Common myeloid progenitor, CD34-positive (primary cell): ENCODE measurements around the gene DPH1.
A peak's percentile ranks its signal among the peaks of the same experiment; 100 is the strongest.

Source experiments
- CTCF ChIA-PET: fragments of 350-600 bp; sonication (Branson Sonifier 250); formaldehyde crosslinking; loops from one replicate; lab custom pipeline; 2021; ENCODE audit warnings: antibody characterized with exemption; lab: Charles Lee
- POLR2A ChIA-PET: fragments of 350-600 bp; sonication (Branson Sonifier 250); formaldehyde crosslinking; loops from one replicate; lab custom pipeline; 2021; ENCODE audit warnings: antibody characterized with exemption; lab: Charles Lee
- DNase-seq, 3 donors: peaks; one replicate each; pipeline versions ENCODE4 v3.0.0 to v3.0.0-alpha.2; 2013
- H3K27ac ChIP-seq, 2 experiments: 1 replicate in 1 of 2; 2 replicates in 1 of 2; pipeline ENCODE4 v1.7.0; 2013; ENCODE audit warnings: inconsistent platforms in 2 of 2, low read length in 2 of 2, mild to moderate bottlenecking in 2 of 2, low read depth in 1 of 2, moderate library complexity in 1 of 2; ENCODE audit not compliant: severe bottlenecking in 2 of 2, insufficient read depth in 1 of 2, poor library complexity in 1 of 2
- H3K27me3 ChIP-seq, 5 experiments: replicated peaks in 2 of 5; 1 replicate in 3 of 5; 2 replicates in 2 of 5; pipeline versions ENCODE4 v1.6.1 to v1.7.0; 2013; ENCODE audit warnings: low read length in 4 of 5, mild to moderate bottlenecking in 2 of 5, moderate library complexity in 2 of 5, inconsistent platforms in 1 of 5; ENCODE audit not compliant: insufficient read depth in 5 of 5, control insufficient read depth in 4 of 5
- H3K36me3 ChIP-seq, 4 experiments: 1 replicate in 2 of 4; 2 replicates in 2 of 4; pipeline versions ENCODE4 v1.6.1 to v1.7.0; 2013; ENCODE audit warnings: low read length in 3 of 4, control low read depth in 1 of 4, mild to moderate bottlenecking in 1 of 4; ENCODE audit not compliant: control insufficient read depth in 4 of 4, insufficient read depth in 4 of 4
- H3K4me1 ChIP-seq, 4 experiments: 1 replicate in 3 of 4; 2 replicates in 1 of 4; pipeline versions ENCODE4 v1.6.1 to v1.7.1; 2013; ENCODE audit warnings: low read length in 3 of 4, mild to moderate bottlenecking in 3 of 4, control low read depth in 1 of 4, inconsistent platforms in 1 of 4, moderate library complexity in 1 of 4; ENCODE audit not compliant: control insufficient read depth in 4 of 4, insufficient read depth in 4 of 4; ENCODE audit errors: control extremely low read depth in 1 of 4
- H3K4me3 ChIP-seq, 7 experiments: 1 replicate in 4 of 7; 2 replicates in 3 of 7; pipeline versions ENCODE4 v1.5.1 to v1.7.0; 2013; ENCODE audit warnings: mild to moderate bottlenecking in 7 of 7, low read length in 6 of 7, moderate library complexity in 6 of 7, inconsistent platforms in 2 of 7, low read depth in 2 of 7, control low read depth in 1 of 7; ENCODE audit not compliant: insufficient read depth in 4 of 7, control insufficient read depth in 1 of 7; ENCODE audit errors: extremely low read depth in 1 of 7
- H3K9me3 ChIP-seq, 5 experiments: 1 replicate in 4 of 5; 2 replicates in 1 of 5; pipeline versions ENCODE4 v1.6.1 to v1.7.1; 2013; ENCODE audit warnings: low read length in 4 of 5, mild to moderate bottlenecking in 2 of 5, inconsistent platforms in 1 of 5, low read depth in 1 of 5, moderate library complexity in 1 of 5; ENCODE audit not compliant: control insufficient read depth in 4 of 5, insufficient read depth in 2 of 5; ENCODE audit errors: control extremely low read depth in 1 of 5
- WGBS: methylation state at CpG from one replicate; pipeline ENCODE4 v1.1.5; 2013; ENCODE audit not compliant: insufficient coverage; 5-methylcytosine and 5-hydroxymethylcytosine counted together

Gene DPH1

DNA sequence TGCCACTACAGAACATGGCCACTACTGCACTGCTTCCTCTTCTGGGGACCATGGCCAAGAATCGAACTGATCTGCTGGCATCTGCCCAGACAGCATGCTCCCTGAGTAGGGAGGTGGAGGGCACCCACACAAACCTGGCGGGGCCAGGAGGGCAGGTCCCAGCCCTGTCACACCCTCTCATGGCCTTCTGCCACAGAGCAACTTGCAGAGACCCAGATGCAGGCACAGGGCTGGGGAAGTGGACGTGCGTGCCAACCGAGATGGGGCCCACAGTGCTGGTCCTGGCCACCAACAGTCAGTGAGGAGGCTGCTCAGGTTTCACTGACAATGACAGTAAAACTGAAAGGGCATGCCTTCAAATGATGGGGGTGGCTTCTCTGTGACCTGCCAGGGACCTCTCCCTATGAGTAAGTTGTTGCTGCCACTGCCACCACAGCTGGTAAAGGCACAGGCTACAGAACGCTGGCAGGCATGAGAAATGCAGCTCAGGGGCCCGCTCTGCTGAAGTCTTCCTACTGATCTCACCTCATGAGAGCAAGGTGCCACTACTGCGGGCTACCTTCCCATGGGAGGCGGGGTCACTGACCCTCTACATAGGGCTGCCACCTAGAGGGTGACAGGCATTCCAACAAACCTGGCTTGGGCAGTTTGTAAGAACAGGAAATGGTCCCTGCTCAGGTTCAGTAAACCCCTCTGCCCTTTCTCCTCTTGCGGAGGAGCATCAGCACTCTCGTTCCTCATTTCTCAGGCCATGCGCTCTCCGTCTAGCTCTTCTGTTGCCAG lies 40.5 kb downstream of the DPH1 start:
- CTCF ChIA-PET = interaction anchor here (0.6 to 3.2 kb wide), 7 partner anchors 12 to 174 kb away, joined by 3 to 14 read pairs (median 3); no protein-coding TSS in a partner anchor
- 93% methylated on average over 10 of the region's 13 CpGs for WGBS
- no peaks in the 10 kb centered on the region for H3K9me3 ChIP-seq
- H3K4me1 ChIP-seq = peaks cover under 1 to 42% (median 17%) of the 10 kb centered on the region in 4 experiments
- POLR2A ChIA-PET = no interaction called here
- no peaks in the 10 kb centered on the region for H3K27me3 ChIP-seq
- H3K36me3 ChIP-seq = peaks cover 0 to 33% (median 15%) of the 10 kb centered on the region in 4 experiments
- H3K4me3 ChIP-seq = no peak overlapping the region
- peak overlapping the region in 1 of 2 experiments; percentile 15 for H3K27ac ChIP-seq
- DNase-seq = no peak

DNA sequence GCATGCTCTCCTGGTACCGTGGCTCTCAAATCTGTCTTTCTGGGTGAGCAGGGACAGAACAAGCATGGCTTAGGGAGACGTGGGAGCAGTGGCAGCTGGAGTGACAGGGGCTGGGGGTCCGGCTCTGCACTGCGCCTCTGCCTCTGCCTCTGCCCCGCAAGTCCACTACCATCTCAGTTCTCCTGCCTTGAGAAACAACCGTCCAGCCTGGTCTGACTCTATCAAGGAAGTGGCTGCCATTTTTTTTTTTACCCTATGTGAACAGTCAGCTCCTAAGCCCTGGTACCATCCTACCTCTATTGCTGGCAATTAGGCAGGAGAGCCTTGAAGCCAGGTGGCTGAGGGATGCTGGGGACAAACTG lies 41.1 kb downstream of the DPH1 start:
- peaks cover 0 to 27% (median 15%) of the 10 kb centered on the region in 4 experiments for H3K36me3 ChIP-seq
- ChIA-PET CTCF (interaction anchor here (1.1 to 3.2 kb wide), 5 partner anchors 11 to 174 kb away, joined by 3 to 14 read pairs (median 3); no protein-coding TSS in a partner anchor), POLR2A (no interaction called here)
- H3K27ac ChIP-seq = peak overlapping the region in 1 of 2 experiments; percentile 15
- peaks cover 2 to 47% (median 22%) of the 10 kb centered on the region in 4 experiments for H3K4me1 ChIP-seq
- no peak for DNase-seq
- H3K9me3 ChIP-seq = no peaks in the 10 kb centered on the region
- no peak overlapping the region for H3K4me3 ChIP-seq
- no peaks in the 10 kb centered on the region for H3K27me3 ChIP-seq
- 95% methylated on average over 5 of the region's 6 CpGs for WGBS

DNA sequence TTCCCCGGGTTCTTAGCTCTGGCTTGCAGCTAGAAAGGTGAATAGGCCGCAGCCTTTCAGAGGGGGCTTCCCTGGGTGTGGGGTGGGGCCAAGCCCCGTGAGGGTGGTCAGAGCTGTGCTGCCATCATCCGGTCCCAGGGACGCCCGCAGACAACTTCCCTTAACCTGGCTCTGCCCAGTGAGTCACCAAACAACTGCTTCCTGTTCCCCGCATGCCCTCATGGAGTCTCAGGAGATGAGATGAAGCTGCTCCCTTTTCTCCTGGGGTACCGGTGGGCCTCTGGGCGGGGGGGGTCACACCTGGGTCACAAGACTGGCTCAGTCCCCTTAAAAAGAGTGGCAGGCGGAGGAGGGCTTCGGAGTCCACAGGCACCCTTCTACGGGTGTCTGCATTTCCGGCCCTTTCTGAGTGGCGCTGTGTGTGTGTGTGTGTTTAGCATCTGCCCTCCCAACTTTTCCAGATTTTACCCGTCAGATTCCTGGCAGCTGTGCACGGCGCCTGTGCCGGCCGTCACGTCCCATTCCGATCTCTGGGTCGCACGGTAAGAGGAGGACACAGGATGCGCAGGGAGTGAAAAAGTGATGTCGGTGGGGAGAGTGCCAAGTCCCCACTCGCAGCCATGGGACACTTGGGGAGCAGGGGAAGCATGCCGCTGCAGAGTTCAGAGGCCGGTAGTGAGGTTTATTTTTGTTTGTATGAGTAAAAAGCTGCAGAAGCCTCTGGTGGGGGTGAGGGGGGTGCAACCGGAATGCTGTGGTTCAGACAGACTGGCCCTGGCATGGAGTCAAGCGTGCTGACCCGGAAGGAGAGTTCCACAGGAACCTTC lies 41.7 kb downstream of the DPH1 start:
- Histone ChIP-seq H3K27ac (no peak overlapping the region), H3K9me3 (no peaks in the 10 kb centered on the region), H3K27me3 (no peaks in the 10 kb centered on the region), H3K36me3 (peaks cover 0 to 20% (median 11%) of the 10 kb centered on the region in 4 experiments), H3K4me3 (no peak overlapping the region), H3K4me1 (peaks cover 2 to 52% (median 27%) of the 10 kb centered on the region in 4 experiments)
- peak in 2 of 3 donors; percentile 73 to 75 for DNase-seq
- 88% methylated on average over 26 of the region's 31 CpGs for WGBS
- ChIA-PET CTCF (interaction anchor here (1.0 to 3.2 kb wide), 7 partner anchors 11 to 173 kb away, joined by 3 to 14 read pairs (median 4); partner anchors contain the start of gene HIC1), POLR2A (no interaction called here)

DNA sequence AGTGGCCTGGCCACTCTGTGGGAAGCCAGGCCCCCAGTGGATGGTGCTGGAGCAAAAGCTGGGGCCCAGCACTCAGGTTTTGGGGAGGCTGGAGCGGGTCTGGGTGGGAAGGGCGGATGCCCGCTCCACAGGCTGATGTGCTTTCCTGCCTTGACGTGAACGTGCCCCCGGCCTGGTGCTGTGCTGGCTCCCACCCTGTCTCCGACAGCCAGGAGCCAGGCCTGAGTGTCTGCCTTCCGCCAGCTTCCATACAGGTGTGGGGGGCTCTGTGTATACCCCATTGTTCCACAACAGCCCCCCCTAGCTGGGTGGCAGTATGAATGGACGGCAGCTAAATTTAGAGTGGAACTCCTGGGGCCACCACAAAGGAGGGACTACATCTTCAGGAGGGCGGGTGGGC lies 45.0 kb downstream of the DPH1 start:
- ChIA-PET POLR2A (no interaction called here), CTCF (interaction anchor here (0.8 to 3.8 kb wide), 6 partner anchors 8 to 63 kb away, joined by 3 to 23 read pairs (median 4); no protein-coding TSS in a partner anchor)
- H3K36me3 ChIP-seq = peaks cover 0 to 25% (median 14%) of the 10 kb centered on the region in 4 experiments
- DNase-seq = no peak
- WGBS = 86% methylated on average over 7 of the region's 10 CpGs
- H3K27me3 ChIP-seq = no peaks in the 10 kb centered on the region
- no peak overlapping the region for H3K4me3 ChIP-seq
- no peak overlapping the region for H3K27ac ChIP-seq
- H3K4me1 ChIP-seq = peaks cover 2 to 39% (median 20%) of the 10 kb centered on the region in 4 experiments
- H3K9me3 ChIP-seq = no peaks in the 10 kb centered on the region

DNA sequence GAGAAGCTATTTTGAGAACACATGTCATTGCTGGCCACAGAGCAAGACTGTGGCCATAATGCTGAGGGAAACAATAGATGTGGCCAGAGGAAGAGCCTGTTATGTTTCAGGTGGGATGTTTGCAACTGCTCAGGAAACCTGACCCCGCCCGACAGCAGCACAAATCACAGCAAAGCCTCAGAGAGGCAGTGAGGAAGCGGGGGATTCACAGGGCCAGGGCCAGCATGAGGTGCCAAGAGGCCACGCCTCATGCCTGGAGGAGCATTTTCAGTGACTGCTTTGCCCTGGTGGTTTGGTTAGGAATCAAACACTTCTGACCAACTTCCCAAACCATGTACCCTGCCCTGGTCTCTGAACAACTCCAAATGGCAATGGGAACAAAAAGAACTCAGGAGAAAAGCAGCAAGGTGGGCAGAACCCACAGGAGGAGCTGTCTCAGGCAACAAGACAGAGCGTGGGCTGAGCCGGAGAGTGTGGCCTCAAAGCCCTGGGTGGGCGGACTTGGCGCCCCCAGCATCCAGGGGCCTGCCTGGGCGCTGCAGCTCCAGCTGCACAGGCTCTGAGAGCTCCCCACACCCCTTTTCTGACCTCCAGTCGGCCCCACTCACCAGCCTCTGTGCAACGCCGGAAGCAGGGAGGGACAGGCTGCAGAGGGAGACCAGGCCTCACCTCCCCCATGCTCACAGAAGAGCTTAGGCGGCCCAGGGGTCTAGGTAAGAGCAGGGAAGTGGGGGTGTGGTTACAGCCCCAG lies 45.6 kb downstream of the DPH1 start:
- H3K27ac ChIP-seq = no peak overlapping the region

More for the DNA sequence above, 45.6 kb downstream of the DPH1 start:
- WGBS = 85% methylated on average over 4 of the region's 13 CpGs
- H3K9me3 ChIP-seq = no peaks in the 10 kb centered on the region
- POLR2A ChIA-PET = no interaction called here
- peak overlapping the region in 1 of 7 experiments; percentile 5 for H3K4me3 ChIP-seq
- peaks cover 2 to 36% (median 20%) of the 10 kb centered on the region in 4 experiments for H3K4me1 ChIP-seq
- DNase-seq = peak in 1 of 3 donors; percentile 40
- H3K27me3 ChIP-seq = no peaks in the 10 kb centered on the region
- CTCF ChIA-PET = interaction anchor here (0.7 to 3.8 kb wide), 6 partner anchors 9 to 63 kb away, joined by 3 to 23 read pairs (median 4); no protein-coding TSS in a partner anchor
- H3K36me3 ChIP-seq = peaks cover 0 to 23% (median 15%) of the 10 kb centered on the region in 4 experiments
